HCT116 (cell line): ENCODE data around the gene SLC51A. TPM values are rescaled to one million over a fixed set of nuclear protein-coding genes. Genes with fewer than 3 reads are reported as not detected.

Experiments used
- ATAC-seq: fragments of 200-7000 bp; cut with Tn5 transposase; 2 replicates; pipeline ENCODE4 v1.9.1; 2020; ENCODE audit warnings: mild to moderate bottlenecking, moderate library complexity
- BruUV-seq: library from RNA; stranded (reverse); fragments of 400-500 nt; replicated peaks from 2 replicates; lab custom pipeline; 2021; lab: Mats Ljungman, UMichigan
- CTCF ChIA-PET: fragments of 300-600 bp; sonication (Branson Sonifier 250); formaldehyde crosslinking; loops from one replicate; lab custom pipeline; 2021; ENCODE audit warnings: antibody characterized with exemption; lab: Charles Lee
- POLR2A ChIA-PET: fragments of 300-600, 350-600 bp; sonication (Branson Sonifier 250); formaldehyde crosslinking; loops from one replicate; lab custom pipeline; 2021; ENCODE audit warnings: antibody characterized with exemption; lab: Charles Lee
- RAD21 ChIA-PET, 2 experiments: fragments of 300-600 bp; sonication (Branson Sonifier 250); formaldehyde crosslinking; loops; one replicate each; lab custom pipeline; 2023; ENCODE audit warnings: low total read pairs in 2 of 2; ENCODE audit not compliant: uncharacterized antibody in 2 of 2, unreplicated experiment in 2 of 2, low non-redundant PET in 1 of 2; lab: Charles Lee
- DNase-seq: peaks from one replicate; pipeline ENCODE4 v3.0.0-alpha.2; 2010; ENCODE audit warnings: low read depth, low spot score
- H2AFZ ChIP-seq: fragments of 200-600 bp; shearing (Covaris generic), sonication (generic); 2 replicates; pipeline ENCODE4 v1.6.1; 2017; ENCODE audit warnings: low read depth, mixed run types, mixed read lengths, antibody characterized with exemption, low read length; ENCODE audit not compliant: poor library complexity, severe bottlenecking
- H3K27ac ChIP-seq: 2 replicates; pipeline ENCODE4 v1.5.1; 2012; ENCODE audit warnings: low read depth, low read length
- H3K27me3 ChIP-seq: fragments of 200-600 bp; sonication (generic); 2 replicates; pipeline ENCODE4 v1.6.1; 2016; ENCODE audit warnings: mixed run types, low read length, mixed read lengths; ENCODE audit not compliant: insufficient read depth
- H3K36me3 ChIP-seq, 2 experiments: fragments of 200-500 bp in 1 of 2; fragments of 200-600 bp in 1 of 2; sonication (Bioruptor generic) in 1 of 2; sonication (generic) in 1 of 2; 2 replicates each; pipeline versions ENCODE4 v1.5.1 to v1.6.1; 2014 to 2016; ENCODE audit warnings: low read length in 2 of 2, inconsistent platforms in 1 of 2, mixed read lengths in 1 of 2, mixed run types in 1 of 2; ENCODE audit not compliant: insufficient read depth in 2 of 2, control insufficient read depth in 1 of 2
- H3K4me1 ChIP-seq, 2 experiments: fragments of 200-600 bp in 1 of 2; sonication (generic) in 1 of 2; 2 replicates each; pipeline versions ENCODE4 v1.5.1 to v1.6.1; 2012 to 2017; ENCODE audit warnings: low read length in 2 of 2, inconsistent platforms in 1 of 2, mild to moderate bottlenecking in 1 of 2, mixed read lengths in 1 of 2, mixed run types in 1 of 2, moderate library complexity in 1 of 2; ENCODE audit not compliant: insufficient read depth in 2 of 2, control insufficient read depth in 1 of 2
- H3K4me2 ChIP-seq: fragments of 200-600 bp; sonication (generic); 2 replicates; pipeline ENCODE4 v1.6.1; 2017; ENCODE audit warnings: mixed run types, low read length, mixed read lengths
- H3K4me3 ChIP-seq, 2 experiments: fragments of 200-600 bp in 1 of 2; sonication (generic) in 1 of 2; replicated peaks in 1 of 2; 2 replicates each; pipeline ENCODE4 v1.5.1; 2011 to 2016; ENCODE audit warnings: low read length in 2 of 2, control low read depth in 1 of 2, low read depth in 1 of 2, mild to moderate bottlenecking in 1 of 2, mixed read lengths in 1 of 2, mixed run types in 1 of 2
- H3K79me2 ChIP-seq: fragments of 200-600 bp; sonication (generic); 2 replicates; pipeline ENCODE4 v1.6.1; 2017; ENCODE audit warnings: mild to moderate bottlenecking, mixed run types, low read length, moderate library complexity, mixed read lengths; ENCODE audit not compliant: insufficient read depth
- H3K9ac ChIP-seq: fragments of 200-600 bp; sonication (generic); 2 replicates; pipeline ENCODE4 v1.6.1; 2016; ENCODE audit warnings: low read length, mixed read lengths
- H3K9me2 ChIP-seq: fragments of 200-600 bp; sonication (generic), shearing (Covaris generic); 2 replicates; pipeline ENCODE4 v1.6.1; 2017; ENCODE audit warnings: mixed run types, mild to moderate bottlenecking, moderate library complexity; ENCODE audit not compliant: insufficient read depth
- H3K9me3 ChIP-seq, 2 experiments: fragments of 200-500 bp in 1 of 2; fragments of 200-600 bp in 1 of 2; sonication (Bioruptor generic) in 1 of 2; sonication (generic) in 1 of 2; 2 replicates each; pipeline ENCODE4 v1.6.1; 2014 to 2017; ENCODE audit warnings: low read length in 2 of 2, mixed read lengths in 2 of 2, inconsistent platforms in 1 of 2, low read depth in 1 of 2, mild to moderate bottlenecking in 1 of 2, mixed run types in 1 of 2, moderate library complexity in 1 of 2; ENCODE audit not compliant: control insufficient read depth in 1 of 2, insufficient read depth in 1 of 2
- H4K20me1 ChIP-seq: fragments of 200-600 bp; sonication (generic), shearing (Covaris generic); 2 replicates; pipeline ENCODE4 v1.6.1; 2017; ENCODE audit warnings: mixed run types, mild to moderate bottlenecking, moderate library complexity; ENCODE audit not compliant: insufficient read depth
- ATF3 ChIP-seq: IDR thresholded peaks from 2 replicates; pipeline ENCODE4 v1.6.1; 2012
- CBX3 ChIP-seq: IDR thresholded peaks from 2 replicates; pipeline ENCODE4 v1.6.1; 2012; ENCODE audit warnings: low read depth
- CTCF ChIP-seq, 3 experiments: fragments of 200-600 bp in 1 of 3; sonication (generic) in 1 of 3; IDR thresholded peaks in 2 of 3; conservative IDR thresholded peaks in 1 of 3; 2 replicates each; pipeline ENCODE4 v1.5.1; 2012 to 2017; ENCODE audit warnings: low read depth in 2 of 3, low read length in 2 of 3, antibody characterized with exemption in 1 of 3, borderline replicate concordance in 1 of 3, control low read depth in 1 of 3, mild to moderate bottlenecking in 1 of 3, mixed read lengths in 1 of 3, mixed run types in 1 of 3, moderate library complexity in 1 of 3; ENCODE audit not compliant: insufficient read depth in 1 of 3
- EGR1 ChIP-seq: IDR thresholded peaks from 2 replicates; pipeline ENCODE4 v1.6.1; 2012; ENCODE audit warnings: low read depth
- ELF1 ChIP-seq: IDR thresholded peaks from 2 replicates; pipeline ENCODE4 v1.6.1; 2012; ENCODE audit warnings: low read depth, borderline replicate concordance
- EZH2 ChIP-seq: fragments of 200-600 bp; sonication (generic); IDR thresholded peaks from 2 replicates; pipeline ENCODE4 v1.6.1; 2017; ENCODE audit warnings: antibody characterized with exemption, mixed run types
- EZH2phosphoT487 ChIP-seq: fragments of 200-600 bp; IDR thresholded peaks from 2 replicates; pipeline ENCODE4 v1.6.1; 2018; ENCODE audit warnings: antibody characterized with exemption, borderline replicate concordance
- FOSL1 ChIP-seq: IDR thresholded peaks from 2 replicates; pipeline ENCODE4 v1.6.1; 2012; ENCODE audit warnings: low read depth
- MAX ChIP-seq: IDR thresholded peaks from 2 replicates; pipeline ENCODE4 v1.6.1; 2012
- POLR2AphosphoS5 ChIP-seq: IDR thresholded peaks from 2 replicates; pipeline ENCODE4 v1.6.1; 2011; ENCODE audit warnings: mild to moderate bottlenecking, low read depth, low read length, moderate library complexity
- RAD21 ChIP-seq: IDR thresholded peaks from 2 replicates; pipeline ENCODE4 v1.6.1; 2012; ENCODE audit warnings: low read depth, mild to moderate bottlenecking
- REST ChIP-seq: IDR thresholded peaks from 2 replicates; pipeline ENCODE4 v1.6.1; 2012; ENCODE audit warnings: low read depth
- SIN3A ChIP-seq: IDR thresholded peaks from 2 replicates; pipeline ENCODE4 v1.6.1; 2012; ENCODE audit warnings: low read depth
- SP1 ChIP-seq: IDR thresholded peaks from 2 replicates; pipeline ENCODE4 v1.6.1; 2012; ENCODE audit warnings: low read depth
- SRF ChIP-seq: IDR thresholded peaks from 2 replicates; pipeline ENCODE4 v1.6.1; 2012; ENCODE audit warnings: low read depth
- TCF7L2 ChIP-seq: IDR thresholded peaks from 2 replicates; pipeline ENCODE4 v1.7.0; 2011; ENCODE audit warnings: borderline replicate concordance, inconsistent platforms; ENCODE audit not compliant: insufficient read depth, insufficient read length; ENCODE audit errors: extremely low read depth
- YY1 ChIP-seq: IDR thresholded peaks from 2 replicates; pipeline ENCODE4 v1.6.1; 2011; ENCODE audit warnings: low read length, low read depth, moderate library complexity, mild to moderate bottlenecking; ENCODE audit not compliant: insufficient replicate concordance; ENCODE audit errors: extremely low read depth
- ZFX ChIP-seq: fragments of 450-650 bp; IDR thresholded peaks from 2 replicates; pipeline ENCODE4 v1.6.1; 2017
- ZNF274 ChIP-seq: fragments of 200-500 bp; sonication (Bioruptor generic); IDR thresholded peaks from 2 replicates; pipeline ENCODE4 v1.6.1; 2014; ENCODE audit warnings: mild to moderate bottlenecking, low read depth, low read length, inconsistent platforms
- intact Hi-C: fragments of 100-400 bp; cut with micrococcal nuclease; formaldehyde crosslinking; loops from 2 replicates; pipeline ENCODE4 v1.10.0; 2022
- total RNA-seq: library from RNA; stranded (reverse); gene quantifications from one replicate; pipeline ENCODE4 v1.2.1, GENCODE V29; 2021; ENCODE audit not compliant: unreplicated experiment

SLC51A gene
- total RNA-seq, 1 experiment from 2014 or later = not detected

GRCh38 chr3:196281962-196282361, 65.6 kb downstream of the SLC51A start:
- no peak for TF ChIP-seq TCF7L2
- no peak for TF ChIP-seq POLR2AphosphoS5
- no peak for TF ChIP-seq FOSL1
- TF ChIP-seq SRF = no peak
- no peak for TF ChIP-seq ZNF274
- TF ChIP-seq YY1 = no peak
- no peak for TF ChIP-seq CTCF (IDR thresholded peaks at IDR 0.05 in 2 of 3, conservative IDR thresholded peaks at IDR 0.05 in 1 of 3; ENCODE audit: borderline replicate concordance in 1 of 3, insufficient read depth in 1 of 3, low read depth in 2 of 3, low read length in 2 of 3)
- TF ChIP-seq SP1 = no peak
- TF ChIP-seq CBX3 = no peak
- TF ChIP-seq EZH2 = no peak
- no peak for TF ChIP-seq RAD21
- no peak for TF ChIP-seq REST
- no peak for TF ChIP-seq EGR1
- no peak for TF ChIP-seq SIN3A
- TF ChIP-seq ZFX = no peak
- TF ChIP-seq ATF3 = no peak
- no peak for TF ChIP-seq ELF1
- TF ChIP-seq MAX = no peak
- TF ChIP-seq EZH2phosphoT487 = no peak
- TF ChIP-seq, all 23 proteins: peak for 0
- Histone ChIP-seq H3K4me1 (peaks cover 26 to 49% of the 10 kb centered on the region in 2 experiments), H3K9ac (no peak overlapping the region), H3K4me3 (no peak overlapping the region), H3K79me2 (peaks cover 93% of the 10 kb centered on the region), H3K9me3 (no peaks in the 10 kb centered on the region), H2AFZ (no peak overlapping the region), H3K27ac (no peak overlapping the region), H3K36me3 (no peaks in the 10 kb centered on the region), H3K27me3 (no peaks in the 10 kb centered on the region), H3K4me2 (no peak overlapping the region), H3K9me2 (no peaks in the 10 kb centered on the region), H4K20me1 (no peaks in the 10 kb centered on the region)
- ChIA-PET RAD21 (no interaction called here), POLR2A (no interaction called here), CTCF (no interaction called here)
- ATAC-seq (no peak), DNase-seq (no peak)
- intact Hi-C loops = no loop called here
- BruUV-seq = no TSS peak
